Upper lobe of left lung (tissue), 6 donors: ENCODE data around the gene KCNK1. TPM values are rescaled to one million over a fixed set of nuclear protein-coding genes. Genes with fewer than 3 reads are reported as not detected.

ENCODE experiments used
- ATAC-seq, 2 donors: fragments of 200-7000 bp; cut with Tn5 transposase; one replicate each; pipeline ENCODE4 v1.9.1; 2022; ENCODE audit warnings: mild to moderate bottlenecking in 2 of 2, moderate library complexity in 2 of 2; ENCODE audit not compliant: low FRiP score in 2 of 2
- DNase-seq, 2 donors: peaks; one replicate each; pipeline ENCODE4 v3.0.0-alpha.2; 2019 to 2020
- H3K27ac ChIP-seq, 4 donors: fragments of 200-600 bp; sonication (generic); one replicate each; pipeline ENCODE4 v1.5.1; 2016 to 2019
- H3K27me3 ChIP-seq, 4 donors: fragments of 200-600 bp; sonication (generic); one replicate each; pipeline ENCODE4 v1.5.1; 2017 to 2019
- H3K36me3 ChIP-seq, 4 donors: fragments of 200-600 bp; sonication (generic); one replicate each; pipeline ENCODE4 v1.5.1; 2016 to 2019
- H3K4me1 ChIP-seq, 4 donors: fragments of 200-600 bp; sonication (generic); one replicate each; pipeline ENCODE4 v1.5.1; 2018 to 2019
- H3K4me3 ChIP-seq, 4 donors: fragments of 200-600 bp; sonication (generic); one replicate each; pipeline ENCODE4 v1.5.1; 2017 to 2019; ENCODE audit warnings: mild to moderate bottlenecking in 2 of 4, moderate library complexity in 1 of 4
- H3K9me3 ChIP-seq, 4 donors: fragments of 200-600 bp; sonication (generic); one replicate each; pipeline ENCODE4 v1.5.1; 2018 to 2019
- EP300 ChIP-seq, 4 donors: sonication (generic); formaldehyde crosslinking; IDR thresholded peaks; one replicate each; pipeline ENCODE4 v1.5.1; 2017; ENCODE audit warnings: antibody characterized with exemption in 4 of 4, control low read depth in 2 of 4
- POLR2A ChIP-seq, 4 donors: fragments of 450-650 bp; IDR thresholded peaks; one replicate each; pipeline ENCODE4 v1.5.1; 2016 to 2017; ENCODE audit warnings: antibody characterized with exemption in 4 of 4, mild to moderate bottlenecking in 2 of 4
- POLR2AphosphoS5 ChIP-seq, 2 donors: sonication (generic); formaldehyde crosslinking; IDR thresholded peaks; one replicate each; pipeline ENCODE4 v1.5.1; 2017; ENCODE audit warnings: antibody characterized with exemption in 2 of 2
- WGBS, 2 donors: methylation state at CpG; one replicate each; pipeline ENCODE4 v1.1.5; 2017 to 2018; 5-methylcytosine and 5-hydroxymethylcytosine counted together
- total RNA-seq, 6 donors: library from RNA; depleted of rRNA in 4 of 6; stranded (reverse); fragments of >200 nt in 4 of 6; gene quantifications; one replicate each; pipeline versions ENCODE4 v1.1.0 to v1.2.1, GENCODE V29; 2016 to 2021
- TF ChIP-seq, protein P1 (sequence below), 6 experiments: fragments of 450-650 bp in 4 of 6; fragments of 200-600 bp in 2 of 6; sonication (generic) in 2 of 6; IDR thresholded peaks; one replicate each; pipeline ENCODE4 v1.5.1; 2016 to 2019; ENCODE audit warnings: antibody characterized with exemption in 6 of 6
- donor health status: DM: no; HTN: no; CAD: no; lungs with moderate emphysema.
- donor health status: DM: no; HTN: yes; CAD: no; lungs with severe emphysema.

KCNK1 gene
- total RNA-seq, 6 donors from 2014 or later = 6.4 to 25.2 (median 10.5) TPM

DNA sequence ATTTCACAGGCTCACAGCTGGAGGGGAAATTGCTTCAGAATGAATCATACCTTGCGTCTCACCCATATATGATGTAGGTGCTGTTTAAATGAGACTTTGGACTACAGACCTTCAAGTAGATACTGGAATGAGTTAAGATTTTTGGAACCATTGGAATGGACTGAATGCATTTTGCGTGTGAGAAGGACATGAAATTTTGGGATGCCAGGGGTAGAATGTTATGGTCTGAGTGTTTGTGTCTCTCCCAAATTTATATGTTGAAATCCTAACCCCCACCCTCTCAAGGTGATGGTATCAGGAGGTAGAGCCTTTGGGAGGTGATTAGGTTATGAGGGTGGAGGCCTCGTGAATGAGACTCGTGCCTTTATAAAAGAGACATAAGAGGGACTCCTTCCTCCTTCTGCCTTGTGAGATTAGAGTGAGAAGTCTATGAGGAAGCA lies 41.4 kb downstream of the KCNK1 start:
- Histone ChIP-seq H3K27me3 (no peaks in the 10 kb centered on the region), H3K4me3 (no peak overlapping the region), H3K9me3 (no peaks in the 10 kb centered on the region), H3K27ac (no peak overlapping the region), H3K36me3 (no peaks in the 10 kb centered on the region), H3K4me1 (no peaks in the 10 kb centered on the region)
- no peak for TF ChIP-seq POLR2A (IDR thresholded peaks at IDR 0.05)
- no peak for TF ChIP-seq POLR2AphosphoS5 (IDR thresholded peaks at IDR 0.05)
- TF ChIP-seq, protein P1, sequence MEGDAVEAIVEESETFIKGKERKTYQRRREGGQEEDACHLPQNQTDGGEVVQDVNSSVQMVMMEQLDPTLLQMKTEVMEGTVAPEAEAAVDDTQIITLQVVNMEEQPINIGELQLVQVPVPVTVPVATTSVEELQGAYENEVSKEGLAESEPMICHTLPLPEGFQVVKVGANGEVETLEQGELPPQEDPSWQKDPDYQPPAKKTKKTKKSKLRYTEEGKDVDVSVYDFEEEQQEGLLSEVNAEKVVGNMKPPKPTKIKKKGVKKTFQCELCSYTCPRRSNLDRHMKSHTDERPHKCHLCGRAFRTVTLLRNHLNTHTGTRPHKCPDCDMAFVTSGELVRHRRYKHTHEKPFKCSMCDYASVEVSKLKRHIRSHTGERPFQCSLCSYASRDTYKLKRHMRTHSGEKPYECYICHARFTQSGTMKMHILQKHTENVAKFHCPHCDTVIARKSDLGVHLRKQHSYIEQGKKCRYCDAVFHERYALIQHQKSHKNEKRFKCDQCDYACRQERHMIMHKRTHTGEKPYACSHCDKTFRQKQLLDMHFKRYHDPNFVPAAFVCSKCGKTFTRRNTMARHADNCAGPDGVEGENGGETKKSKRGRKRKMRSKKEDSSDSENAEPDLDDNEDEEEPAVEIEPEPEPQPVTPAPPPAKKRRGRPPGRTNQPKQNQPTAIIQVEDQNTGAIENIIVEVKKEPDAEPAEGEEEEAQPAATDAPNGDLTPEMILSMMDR (IDR thresholded peaks at IDR 0.05) = no peak
- TF ChIP-seq EP300 (IDR thresholded peaks at IDR 0.05) = no peak
- ATAC-seq = no peak
- 85 to 87% methylated on average over 4 of the region's 4 CpGs for WGBS, 2 donors
- DNase-seq = no peak

DNA sequence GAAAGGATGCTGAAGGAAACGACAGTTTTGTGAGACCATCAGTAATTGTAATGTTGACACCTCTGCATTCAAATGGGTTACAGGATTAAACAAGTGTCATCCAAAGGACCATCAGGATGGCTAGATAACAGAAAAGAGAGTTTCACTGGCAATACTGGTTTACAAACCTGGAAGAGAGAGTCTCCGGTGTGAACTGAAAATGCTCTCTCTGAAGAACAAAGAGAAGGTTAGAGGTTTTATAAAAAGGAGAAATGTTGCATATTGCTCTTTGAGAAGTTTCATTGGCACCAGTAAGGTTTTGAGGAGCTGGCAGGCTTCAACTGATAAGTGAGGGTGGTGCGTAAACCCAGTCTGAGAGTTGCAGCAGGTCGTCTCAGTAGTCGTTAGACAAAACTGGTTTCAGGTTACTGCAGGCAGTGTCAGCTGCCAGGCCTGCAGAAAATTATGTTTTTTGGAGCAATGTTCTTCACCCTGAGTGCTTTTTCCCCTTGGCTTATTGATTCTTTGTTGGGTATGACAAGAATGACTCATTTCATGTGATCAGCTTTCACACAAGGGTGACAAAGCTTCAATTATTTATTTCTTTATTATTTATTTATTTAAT lies 42.2 kb downstream of the KCNK1 start:
- TF ChIP-seq POLR2A (IDR thresholded peaks at IDR 0.05) (no peak), EP300 (IDR thresholded peaks at IDR 0.05) (no peak), POLR2AphosphoS5 (IDR thresholded peaks at IDR 0.05) (no peak)
- TF ChIP-seq, protein P1 (IDR thresholded peaks at IDR 0.05) = no peak
- 59 to 62% methylated on average over 5 of the region's 5 CpGs for WGBS, 2 donors
- no peaks in the 10 kb centered on the region for H3K27me3 ChIP-seq
- no peaks in the 10 kb centered on the region for H3K9me3 ChIP-seq
- H3K27ac ChIP-seq = no peak overlapping the region
- no peak for ATAC-seq
- H3K4me1 ChIP-seq = no peaks in the 10 kb centered on the region
- DNase-seq = no peak
- no peak overlapping the region for H3K4me3 ChIP-seq
- no peaks in the 10 kb centered on the region for H3K36me3 ChIP-seq

DNA sequence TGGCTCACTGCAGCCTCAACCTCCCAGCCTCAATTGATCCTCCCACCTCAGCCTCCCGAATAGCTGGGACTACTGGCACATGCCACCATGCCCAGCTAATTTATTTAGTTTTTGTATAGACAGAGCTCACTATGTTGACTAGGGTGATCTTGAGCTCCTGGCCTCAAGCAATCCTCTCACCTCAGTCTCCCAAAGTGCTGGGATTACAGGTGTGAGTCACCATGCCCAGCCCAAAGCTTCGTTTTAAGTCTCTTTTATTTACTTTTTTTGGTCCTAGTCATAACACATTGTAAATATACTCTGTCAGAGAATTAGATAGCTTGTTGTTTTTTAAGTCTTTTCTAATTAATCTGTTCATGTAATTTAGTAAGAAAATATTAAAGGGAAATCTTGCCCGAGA lies 42.8 kb downstream of the KCNK1 start:
- no peak overlapping the region for H3K4me3 ChIP-seq
- no peaks in the 10 kb centered on the region for H3K27me3 ChIP-seq
- TF ChIP-seq POLR2AphosphoS5 (IDR thresholded peaks at IDR 0.05) (no peak), EP300 (IDR thresholded peaks at IDR 0.05) (no peak), POLR2A (IDR thresholded peaks at IDR 0.05) (no peak)
- TF ChIP-seq, protein P1 (IDR thresholded peaks at IDR 0.05) = no peak
- H3K9me3 ChIP-seq = no peaks in the 10 kb centered on the region
- H3K27ac ChIP-seq = no peak overlapping the region
- H3K36me3 ChIP-seq = no peaks in the 10 kb centered on the region
- DNase-seq (no peak), ATAC-seq (no peak)
- WGBS, 2 donors = 84 to 85% methylated on average over 3 of the region's 3 CpGs
- H3K4me1 ChIP-seq = no peaks in the 10 kb centered on the region

DNA sequence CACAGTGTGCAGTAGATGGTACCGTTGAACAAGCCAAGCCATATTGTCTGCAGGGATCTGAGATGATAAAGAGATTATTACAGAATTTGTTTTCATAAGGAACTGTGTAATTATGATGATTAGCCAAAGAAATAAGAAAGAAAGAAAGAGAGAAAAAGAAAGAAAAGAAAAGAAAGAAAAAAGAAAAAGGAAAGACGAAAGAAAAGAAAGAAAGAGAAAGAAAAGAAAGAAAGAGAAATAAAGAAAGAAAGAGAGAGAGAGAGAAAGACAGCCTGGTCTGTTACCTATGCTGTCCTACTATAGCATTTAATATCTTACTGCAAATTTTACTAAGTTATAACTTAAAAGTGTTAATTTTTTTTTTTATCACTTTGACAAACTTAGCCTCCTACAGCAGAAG lies 43.6 kb downstream of the KCNK1 start:
- TF ChIP-seq, protein P1 (IDR thresholded peaks at IDR 0.05) = no peak
- TF ChIP-seq POLR2A (IDR thresholded peaks at IDR 0.05) = no peak
- no peak for TF ChIP-seq POLR2AphosphoS5 (IDR thresholded peaks at IDR 0.05)

DNA sequence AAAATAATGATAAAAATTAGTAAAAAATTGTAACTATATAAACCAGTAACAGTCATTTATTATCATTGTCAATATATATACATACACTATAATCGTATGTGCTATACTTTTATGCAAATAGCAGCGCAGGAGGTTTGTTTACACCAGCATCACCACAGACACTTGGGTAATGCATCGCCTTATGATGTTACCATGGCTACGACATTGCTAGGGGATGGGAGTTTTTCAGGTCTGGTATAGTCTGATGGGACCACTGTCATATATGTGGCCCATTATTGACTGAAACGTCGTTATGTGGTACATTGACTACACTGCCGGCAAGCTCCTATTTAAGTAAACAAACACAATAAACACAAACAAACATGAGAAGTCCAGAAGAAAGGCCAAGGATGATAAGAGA lies 45.6 kb downstream of the KCNK1 start:
- Histone ChIP-seq H3K36me3 (no peaks in the 10 kb centered on the region), H3K9me3 (no peaks in the 10 kb centered on the region), H3K4me1 (no peaks in the 10 kb centered on the region), H3K27me3 (no peaks in the 10 kb centered on the region), H3K4me3 (no peak overlapping the region), H3K27ac (no peak overlapping the region)
- 90 to 93% methylated on average over 7 of the region's 7 CpGs for WGBS, 2 donors
- no peak for DNase-seq
- TF ChIP-seq POLR2AphosphoS5 (IDR thresholded peaks at IDR 0.05) = no peak
- no peak for TF ChIP-seq EP300 (IDR thresholded peaks at IDR 0.05)
- TF ChIP-seq, protein P1 (IDR thresholded peaks at IDR 0.05) = no peak
- TF ChIP-seq POLR2A (IDR thresholded peaks at IDR 0.05) = no peak
- no peak for ATAC-seq

More for the DNA sequence above, 43.6 kb downstream of the KCNK1 start:
- ATAC-seq = no peak
- no peak overlapping the region for H3K4me3 ChIP-seq
- no peaks in the 10 kb centered on the region for H3K36me3 ChIP-seq
- no peaks in the 10 kb centered on the region for H3K9me3 ChIP-seq
- H3K4me1 ChIP-seq = no peaks in the 10 kb centered on the region
- WGBS, 2 donors = 82 to 83% methylated on average over 2 of the region's 2 CpGs
- DNase-seq = no peak
- no peak overlapping the region for H3K27ac ChIP-seq
- no peaks in the 10 kb centered on the region for H3K27me3 ChIP-seq
